Trophoblast cell (in vitro differentiated cells and primary cell): ENCODE data around the gene ECE2.

Source experiments
- DNase-seq, 2 donors: peaks; one replicate each; pipeline ENCODE4 v3.0.0-alpha.2; 2016
- H2AFZ ChIP-seq: 2 replicates; pipeline ENCODE4 v1.6.1; 2013; ENCODE audit warnings: low read length, moderate library complexity, mild to moderate bottlenecking; ENCODE audit not compliant: insufficient read depth, poor library complexity
- H2AK5ac ChIP-seq: 2 replicates; pipeline ENCODE4 v1.6.1; 2013; ENCODE audit warnings: mild to moderate bottlenecking, low read length
- H2BK120ac ChIP-seq: 2 replicates; pipeline ENCODE4 v1.6.1; 2013; ENCODE audit warnings: low read length, mild to moderate bottlenecking, moderate library complexity; ENCODE audit not compliant: insufficient read depth, poor library complexity
- H2BK12ac ChIP-seq: 2 replicates; pipeline ENCODE4 v1.6.1; 2013; ENCODE audit warnings: mild to moderate bottlenecking, low read length, moderate library complexity
- H2BK5ac ChIP-seq: 2 replicates; pipeline ENCODE4 v1.6.1; 2013; ENCODE audit warnings: low read length, low read depth, moderate library complexity, mild to moderate bottlenecking; ENCODE audit not compliant: poor library complexity
- H3K14ac ChIP-seq: 2 replicates; pipeline ENCODE4 v1.6.1; 2013; ENCODE audit warnings: mild to moderate bottlenecking, low read length
- H3K18ac ChIP-seq: 2 replicates; pipeline ENCODE4 v1.6.1; 2013; ENCODE audit warnings: mild to moderate bottlenecking, low read length
- H3K23ac ChIP-seq: 2 replicates; pipeline ENCODE4 v1.6.1; 2013; ENCODE audit warnings: low read length
- H3K27ac ChIP-seq: 2 replicates; pipeline ENCODE4 v1.5.1; 2013; ENCODE audit warnings: low read depth, mild to moderate bottlenecking, inconsistent platforms, low read length, moderate library complexity
- H3K27me3 ChIP-seq: 2 replicates; pipeline ENCODE4 v1.6.1; 2013; ENCODE audit warnings: inconsistent platforms, mild to moderate bottlenecking, low read length, moderate library complexity; ENCODE audit not compliant: insufficient read depth
- H3K36me3 ChIP-seq, 2 experiments: 1 replicate in 1 of 2; 2 replicates in 1 of 2; pipeline ENCODE4 v1.6.1; 2013; ENCODE audit warnings: low read length in 2 of 2, mild to moderate bottlenecking in 2 of 2, moderate library complexity in 1 of 2; ENCODE audit not compliant: insufficient read depth in 2 of 2, control insufficient read depth in 1 of 2
- H3K4ac ChIP-seq: 2 replicates; pipeline ENCODE4 v1.6.1; 2013; ENCODE audit warnings: low read depth, mild to moderate bottlenecking, low read length, moderate library complexity
- H3K4me1 ChIP-seq, 2 experiments: 1 replicate in 1 of 2; 2 replicates in 1 of 2; pipeline ENCODE4 v1.6.1; 2013; ENCODE audit warnings: low read length in 2 of 2, mild to moderate bottlenecking in 2 of 2, moderate library complexity in 1 of 2; ENCODE audit not compliant: insufficient read depth in 2 of 2, control insufficient read depth in 1 of 2
- H3K4me2 ChIP-seq: 2 replicates; pipeline ENCODE4 v1.6.1; 2013; ENCODE audit warnings: inconsistent platforms, mild to moderate bottlenecking, low read length, moderate library complexity
- H3K4me3 ChIP-seq: 2 replicates; pipeline ENCODE4 v1.5.1; 2013; ENCODE audit warnings: mild to moderate bottlenecking, low read depth, low read length, inconsistent platforms
- H3K79me1 ChIP-seq: one replicate; pipeline ENCODE4 v1.6.1; 2013; ENCODE audit warnings: low read length
- H3K79me2 ChIP-seq: 2 replicates; pipeline ENCODE4 v1.6.1; 2013; ENCODE audit warnings: low read length, mild to moderate bottlenecking; ENCODE audit not compliant: control insufficient read depth, insufficient read depth, poor library complexity
- H3K9ac ChIP-seq: 2 replicates; pipeline ENCODE4 v1.6.1; 2013; ENCODE audit warnings: mild to moderate bottlenecking, low read length
- H3K9me3 ChIP-seq: 2 replicates; pipeline ENCODE4 v1.6.1; 2013; ENCODE audit warnings: low read depth, mild to moderate bottlenecking, control low read depth, inconsistent platforms, low read length; ENCODE audit not compliant: insufficient read depth
- H4K12ac ChIP-seq: 2 replicates; pipeline ENCODE4 v1.6.1; 2013; ENCODE audit warnings: low read depth, mild to moderate bottlenecking, low read length, moderate library complexity
- H4K8ac ChIP-seq: 2 replicates; pipeline ENCODE4 v1.6.1; 2013; ENCODE audit warnings: low read depth, mild to moderate bottlenecking, low read length, moderate library complexity
- H4K91ac ChIP-seq: one replicate; pipeline ENCODE4 v1.6.1; 2013; ENCODE audit warnings: low read depth, mild to moderate bottlenecking, low read length, moderate library complexity
- WGBS: extraction: QIAGEN DNeasy Blood & Tissue Kit; methylation state at CpG from one replicate; pipeline ENCODE4 v1.1.7; 2013; ENCODE audit warnings: missing lambda C conversion rate; ENCODE audit not compliant: insufficient read length, insufficient coverage; ENCODE audit errors: extremely low coverage; 5-methylcytosine and 5-hydroxymethylcytosine counted together

ECE2 gene

GRCh38 chr3:184239221-184239620, 36.6 kb upstream of the ECE2 start:
- Histone ChIP-seq H4K91ac (no peak overlapping the region), H3K18ac (no peak overlapping the region), H3K9ac (no peak overlapping the region), H3K4me2 (no peak overlapping the region), H3K36me3 (peaks cover 16 to 21% of the 10 kb centered on the region in 2 experiments), H4K12ac (no peak overlapping the region), H3K27ac (no peak overlapping the region), H2BK120ac (no peak overlapping the region), H3K23ac (no peak overlapping the region), H3K79me1 (no peaks in the 10 kb centered on the region), H4K8ac (no peak overlapping the region), H2AFZ (no peak overlapping the region), H2BK5ac (no peak overlapping the region), H2BK12ac (no peak overlapping the region), H3K79me2 (no peaks in the 10 kb centered on the region), H3K4ac (no peak overlapping the region), H3K4me3 (no peak overlapping the region), H3K4me1 (no peaks in the 10 kb centered on the region), H3K27me3 (no peaks in the 10 kb centered on the region), H2AK5ac (no peak overlapping the region), H3K9me3 (no peaks in the 10 kb centered on the region), H3K14ac (no peak overlapping the region)
- no peak for DNase-seq
- WGBS = no CpG with 5 or more reads among the region's 8 CpGs

DNA sequence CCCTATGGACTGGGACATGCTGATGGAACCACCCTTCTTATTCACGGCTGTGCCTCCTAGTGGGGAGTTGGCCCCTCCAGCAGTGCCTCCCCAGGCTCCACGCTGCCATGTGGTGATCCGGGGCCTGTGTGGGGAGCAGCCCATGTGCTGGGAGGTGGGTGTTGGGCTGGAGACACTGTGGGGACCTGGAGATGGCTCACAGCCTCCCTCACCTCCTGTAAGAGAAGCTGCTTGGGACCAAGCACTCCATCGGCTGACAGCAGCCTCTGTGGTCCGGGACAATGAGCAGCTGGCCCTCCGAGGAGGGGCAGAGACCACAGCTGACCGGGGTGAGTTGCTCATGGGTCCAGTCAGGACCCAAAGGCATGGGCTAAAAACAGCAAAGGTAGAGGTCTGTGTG, 36.1 kb upstream of the ECE2 start:
- H3K79me1 ChIP-seq = no peaks in the 10 kb centered on the region
- H4K91ac ChIP-seq = no peak overlapping the region
- no peak overlapping the region for H2BK5ac ChIP-seq
- H3K36me3 ChIP-seq = peaks cover 20 to 25% of the 10 kb centered on the region in 2 experiments
- no peaks in the 10 kb centered on the region for H3K27me3 ChIP-seq
- H3K27ac ChIP-seq = no peak overlapping the region
- H3K4me3 ChIP-seq = no peak overlapping the region
- H3K14ac ChIP-seq = no peak overlapping the region
- H3K23ac ChIP-seq = no peak overlapping the region
- H3K4me2 ChIP-seq = no peak overlapping the region
- H4K8ac ChIP-seq = no peak overlapping the region
- no peak overlapping the region for H3K18ac ChIP-seq
- no peaks in the 10 kb centered on the region for H3K4me1 ChIP-seq
- H2BK120ac ChIP-seq = no peak overlapping the region
- no peaks in the 10 kb centered on the region for H3K9me3 ChIP-seq
- DNase-seq = no peak
- no peak overlapping the region for H3K9ac ChIP-seq
- H3K79me2 ChIP-seq = no peaks in the 10 kb centered on the region
- H2BK12ac ChIP-seq = no peak overlapping the region
- no peak overlapping the region for H2AFZ ChIP-seq
- no peak overlapping the region for H4K12ac ChIP-seq
- no peak overlapping the region for H2AK5ac ChIP-seq
- H3K4ac ChIP-seq = no peak overlapping the region
- WGBS = no CpG with 5 or more reads among the region's 7 CpGs

DNA sequence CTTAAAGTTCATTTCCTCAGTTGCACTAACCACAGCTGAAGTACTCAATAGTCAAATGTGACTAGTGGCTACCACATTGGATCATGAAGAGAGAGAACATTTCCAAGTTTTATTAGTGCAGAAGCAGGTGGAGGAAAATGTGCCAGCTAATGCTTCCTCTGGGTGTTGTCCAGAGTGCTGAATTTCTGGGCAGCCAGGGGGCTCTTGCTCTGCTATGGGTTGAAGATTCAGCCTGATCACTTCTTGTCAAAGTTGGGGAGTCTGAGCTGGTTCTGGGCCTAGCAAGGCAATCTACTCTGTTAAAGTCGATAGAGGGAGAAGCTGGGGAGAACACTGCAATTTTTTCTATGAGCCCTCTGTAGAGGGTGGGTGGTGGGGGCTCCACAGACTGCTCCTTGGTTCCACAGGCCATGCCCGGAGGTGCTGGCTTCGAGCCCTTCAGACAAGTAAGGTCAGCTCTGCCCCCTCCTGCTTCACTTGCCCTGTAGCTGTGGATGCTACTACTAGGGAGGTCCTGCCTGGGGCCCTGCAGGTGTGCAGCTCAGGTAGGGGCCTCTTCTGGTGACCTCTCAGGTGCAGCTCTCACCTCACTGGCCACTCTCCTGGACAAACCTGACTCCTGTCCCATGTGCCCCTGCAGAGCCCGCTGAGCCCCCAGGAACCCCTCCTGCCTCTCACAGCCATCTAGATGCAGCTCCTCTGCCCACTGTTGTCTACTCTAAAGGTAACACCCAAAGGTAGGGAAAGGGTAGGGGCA, 35.3 kb upstream of the ECE2 start:
- Histone ChIP-seq H3K4ac (no peak overlapping the region), H3K18ac (no peak overlapping the region), H3K36me3 (peaks cover 27 to 33% of the 10 kb centered on the region in 2 experiments), H3K79me1 (no peaks in the 10 kb centered on the region), H3K14ac (no peak overlapping the region), H3K27ac (no peak overlapping the region), H4K8ac (no peak overlapping the region), H2BK5ac (no peak overlapping the region), H3K4me1 (no peaks in the 10 kb centered on the region), H3K4me3 (no peak overlapping the region), H3K9me3 (no peaks in the 10 kb centered on the region), H2AFZ (no peak overlapping the region), H2AK5ac (no peak overlapping the region), H3K27me3 (no peaks in the 10 kb centered on the region), H3K79me2 (no peaks in the 10 kb centered on the region), H3K4me2 (no peak overlapping the region), H3K23ac (no peak overlapping the region), H2BK120ac (no peak overlapping the region), H3K9ac (no peak overlapping the region), H4K91ac (no peak overlapping the region), H2BK12ac (no peak overlapping the region), H4K12ac (no peak overlapping the region)
- peak in 1 of 2 donors; percentile 25 for DNase-seq
- no CpG with 5 or more reads among the region's 4 CpGs for WGBS

DNA sequence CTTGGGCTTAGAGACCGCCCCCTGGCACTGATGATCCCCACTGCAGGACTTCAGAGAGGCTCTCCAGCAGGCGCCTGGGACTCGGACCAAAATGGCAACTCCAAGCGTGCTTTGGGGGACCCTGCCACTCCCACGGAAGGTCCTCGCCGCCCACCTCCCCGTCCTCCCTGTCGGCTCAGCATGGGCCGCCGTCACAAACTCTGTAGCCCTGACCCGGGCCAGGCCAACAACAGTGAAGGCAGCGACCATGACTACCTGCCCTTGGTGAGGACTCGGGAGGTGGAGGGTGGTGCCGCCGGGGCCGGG, 34.7 kb upstream of the ECE2 start:
- H2BK120ac ChIP-seq = no peak overlapping the region
- H2AFZ ChIP-seq = no peak overlapping the region
- H2AK5ac ChIP-seq = no peak overlapping the region

More for the DNA sequence above, 34.7 kb upstream of the ECE2 start:
- Histone ChIP-seq H3K9me3 (no peaks in the 10 kb centered on the region), H3K18ac (no peak overlapping the region), H4K91ac (no peak overlapping the region), H3K4me2 (no peak overlapping the region), H3K36me3 (peaks cover 27 to 34% of the 10 kb centered on the region in 2 experiments), H2BK12ac (no peak overlapping the region), H3K4ac (no peak overlapping the region), H3K14ac (no peak overlapping the region), H3K79me2 (no peaks in the 10 kb centered on the region), H4K12ac (no peak overlapping the region), H3K79me1 (no peaks in the 10 kb centered on the region), H2BK5ac (no peak overlapping the region), H3K27ac (no peak overlapping the region), H3K27me3 (no peaks in the 10 kb centered on the region), H3K4me3 (no peak overlapping the region), H4K8ac (no peak overlapping the region), H3K23ac (no peak overlapping the region), H3K4me1 (no peaks in the 10 kb centered on the region), H3K9ac (no peak overlapping the region)
- no CpG with 5 or more reads among the region's 17 CpGs for WGBS
- no peak for DNase-seq
